Measurements from ENCODE around the gene PAK5. TPM values are rescaled to one million over a fixed set of nuclear protein-coding genes. Genes with fewer than 3 reads are reported as not detected.

The PAK5 gene
- total and polyA plus RNA-seq, 2 of the 13 experiments (the other 11 are each of a cell fraction or from before 2014, with no cell fraction given) = not detected

DNA sequence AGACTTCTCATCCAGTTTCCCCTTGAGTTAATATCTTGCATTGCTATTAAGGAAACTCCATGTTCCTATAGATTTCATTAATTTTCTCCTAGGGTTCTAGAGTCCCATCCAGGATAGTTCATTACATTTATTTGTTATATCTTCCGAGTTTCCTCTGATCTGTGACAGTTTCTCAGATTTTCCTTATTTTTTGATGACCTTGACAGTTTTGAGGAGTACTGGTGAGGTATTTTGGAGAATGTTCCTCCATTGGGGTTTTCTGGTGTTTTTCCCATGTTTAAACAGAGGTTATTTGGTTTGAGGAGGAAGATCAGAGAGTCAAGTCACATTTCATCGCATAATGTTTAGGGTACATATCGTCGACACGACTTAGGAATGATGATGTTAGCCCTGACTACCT is 256.7 kb downstream of the PAK5 start:
- ChIA-PET CTCF (ENCODE audit: low intra/inter-chr PET ratio, low total read pairs) (no interaction called here), POLR2A (no interaction called here)
- no peak for FAIRE-seq
- Histone ChIP-seq H3K4me2 (ENCODE audit: low read depth, low read length) (no peak overlapping the region), H3K9ac (ENCODE audit: insufficient read depth, low read depth, low read length) (no peak overlapping the region), H2AFZ (ENCODE audit: low read length) (no peak overlapping the region), H3K9me3 (ENCODE audit: low read length) (no peaks in the 10 kb centered on the region), H3K4me3 (replicated peaks in 1 of 3; ENCODE audit: insufficient read depth in 1 of 3, low read depth in 2 of 3, low read length in 3 of 3) (no peak overlapping the region), H3K4me1 (ENCODE audit: insufficient read depth, low read length) (no peaks in the 10 kb centered on the region), H3K36me3 (replicated peaks in 1 of 2; ENCODE audit: control insufficient read depth in 1 of 2, insufficient read depth in 2 of 2, low read length in 2 of 2) (no peaks in the 10 kb centered on the region), H4K20me1 (ENCODE audit: insufficient read depth, low read length) (no peaks in the 10 kb centered on the region), H3K27me3 (ENCODE audit: control insufficient read depth in 1 of 2, insufficient read depth in 2 of 2, low read length in 2 of 2) (no peaks in the 10 kb centered on the region), H3K27ac (ENCODE audit: extremely low read length, insufficient read depth, low read length) (no peak overlapping the region), H3K79me2 (ENCODE audit: insufficient read depth, low read length) (no peaks in the 10 kb centered on the region)
- TF ChIP-seq POLR2A (IDR thresholded peaks at IDR 0.05; ENCODE audit: insufficient read depth in 1 of 2, low read depth in 2 of 2, low read length in 2 of 2) (no peak), ZNF891 (CRISPR knock-in tag; IDR thresholded peaks at IDR 0.05) (no peak), ZNF589 (CRISPR knock-in tag; conservative IDR thresholded peaks at IDR 0.05) (no peak), MAFF (IDR thresholded peaks at IDR 0.05; ENCODE audit: low read depth, low read length) (peak; percentile 94), MAFK (conservative IDR thresholded peaks at IDR 0.05 in 1 of 2, IDR thresholded peaks at IDR 0.05 in 1 of 2; ENCODE audit: low read length in 2 of 2) (peak; percentile 94 to 95)
- in situ Hi-C loops (cut with HindIII; ENCODE audit: extremely low pct_ligation_motif_present, low pct_unique_long_range_greater_than_20kb) = no loop called here
- no peak for ATAC-seq
- no TSS peak for BruUV-seq (replicated peaks)
- intact Hi-C loops (cut with micrococcal nuclease; ENCODE audit: unreplicated experiment) = no loop called here
- 25% methylated on average over 5 of the region's 5 CpGs for WGBS (ENCODE audit: low lambda C conversion rate)
- DNase-seq (ENCODE audit: low spot score) = no peak

DNA sequence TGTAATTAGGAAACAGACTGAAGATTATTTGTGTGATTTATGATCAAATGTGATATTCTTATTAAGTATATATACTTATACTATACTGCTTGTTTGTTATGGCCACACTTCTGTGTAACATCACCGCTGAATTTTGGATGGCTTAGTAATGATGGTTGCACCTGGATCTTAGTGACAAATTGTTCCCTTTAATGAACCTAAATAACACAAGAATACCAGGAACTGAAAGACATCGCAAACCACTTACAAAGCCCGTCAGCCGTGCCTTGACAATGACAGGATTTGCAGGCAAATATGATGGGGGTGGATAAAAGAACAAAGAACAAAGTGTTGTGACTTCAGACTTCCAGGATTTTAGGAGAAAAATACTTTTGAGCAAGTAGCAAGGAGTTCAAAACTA is 257.4 kb downstream of the PAK5 start:
- TF ChIP-seq, protein P1, sequence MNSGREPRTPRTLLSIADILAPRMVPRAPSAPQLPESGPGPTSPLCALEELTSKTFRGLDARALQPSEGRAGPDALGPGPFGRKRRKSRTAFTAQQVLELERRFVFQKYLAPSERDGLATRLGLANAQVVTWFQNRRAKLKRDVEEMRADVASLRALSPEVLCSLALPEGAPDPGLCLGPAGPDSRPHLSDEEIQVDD (CRISPR knock-in tag; IDR thresholded peaks at IDR 0.05; ENCODE audit: borderline replicate concordance) = no peak
- TF ChIP-seq MLLT10 (CRISPR knock-in tag; IDR thresholded peaks at IDR 0.05) (no peak), RARA (CRISPR knock-in tag; IDR thresholded peaks at IDR 0.05) (no peak), NFE2 (CRISPR knock-in tag; IDR thresholded peaks at IDR 0.05) (no peak), JUND (CRISPR knock-in tag; IDR thresholded peaks at IDR 0.05) (no peak), MAZ (IDR thresholded peaks at IDR 0.05; ENCODE audit: borderline replicate concordance, low read depth, low read length) (no peak), MAZ (CRISPR knock-in tag; IDR thresholded peaks at IDR 0.05; ENCODE audit: low read depth) (no peak), LCORL (IDR thresholded peaks at IDR 0.05) (no peak), LCORL (CRISPR knock-in tag; IDR thresholded peaks at IDR 0.05) (no peak)
- TF ChIP-seq, protein P2, sequence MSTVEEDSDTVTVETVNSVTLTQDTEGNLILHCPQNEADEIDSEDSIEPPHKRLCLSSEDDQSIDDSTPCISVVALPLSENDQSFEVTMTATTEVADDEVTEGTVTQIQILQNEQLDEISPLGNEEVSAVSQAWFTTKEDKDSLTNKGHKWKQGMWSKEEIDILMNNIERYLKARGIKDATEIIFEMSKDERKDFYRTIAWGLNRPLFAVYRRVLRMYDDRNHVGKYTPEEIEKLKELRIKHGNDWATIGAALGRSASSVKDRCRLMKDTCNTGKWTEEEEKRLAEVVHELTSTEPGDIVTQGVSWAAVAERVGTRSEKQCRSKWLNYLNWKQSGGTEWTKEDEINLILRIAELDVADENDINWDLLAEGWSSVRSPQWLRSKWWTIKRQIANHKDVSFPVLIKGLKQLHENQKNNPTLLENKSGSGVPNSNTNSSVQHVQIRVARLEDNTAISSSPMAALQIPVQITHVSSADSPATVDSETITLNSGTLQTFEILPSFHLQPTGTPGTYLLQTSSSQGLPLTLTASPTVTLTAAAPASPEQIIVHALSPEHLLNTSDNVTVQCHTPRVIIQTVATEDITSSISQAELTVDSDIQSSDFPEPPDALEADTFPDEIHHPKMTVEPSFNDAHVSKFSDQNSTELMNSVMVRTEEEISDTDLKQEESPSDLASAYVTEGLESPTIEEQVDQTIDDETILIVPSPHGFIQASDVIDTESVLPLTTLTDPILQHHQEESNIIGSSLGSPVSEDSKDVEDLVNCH (CRISPR knock-in tag; IDR thresholded peaks at IDR 0.05) = no peak
- TF ChIP-seq, protein P3, sequence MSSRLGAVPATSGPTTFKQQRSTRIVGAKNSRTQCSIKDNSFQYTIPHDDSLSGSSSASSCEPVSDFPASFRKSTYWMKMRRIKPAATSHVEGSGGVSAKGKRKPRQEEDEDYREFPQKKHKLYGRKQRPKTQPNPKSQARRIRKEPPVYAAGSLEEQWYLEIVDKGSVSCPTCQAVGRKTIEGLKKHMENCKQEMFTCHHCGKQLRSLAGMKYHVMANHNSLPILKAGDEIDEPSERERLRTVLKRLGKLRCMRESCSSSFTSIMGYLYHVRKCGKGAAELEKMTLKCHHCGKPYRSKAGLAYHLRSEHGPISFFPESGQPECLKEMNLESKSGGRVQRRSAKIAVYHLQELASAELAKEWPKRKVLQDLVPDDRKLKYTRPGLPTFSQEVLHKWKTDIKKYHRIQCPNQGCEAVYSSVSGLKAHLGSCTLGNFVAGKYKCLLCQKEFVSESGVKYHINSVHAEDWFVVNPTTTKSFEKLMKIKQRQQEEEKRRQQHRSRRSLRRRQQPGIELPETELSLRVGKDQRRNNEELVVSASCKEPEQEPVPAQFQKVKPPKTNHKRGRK (CRISPR knock-in tag; IDR thresholded peaks at IDR 0.05) = no peak
- no peaks in the 10 kb centered on the region for H3K9me3 ChIP-seq (ENCODE audit: low read length)
- no peak for DNase-seq (ENCODE audit: low spot score)
- no peak overlapping the region for H3K9ac ChIP-seq (ENCODE audit: insufficient read depth, low read depth, low read length)
- H3K4me2 ChIP-seq (ENCODE audit: low read depth, low read length) = no peak overlapping the region
- no peaks in the 10 kb centered on the region for H3K79me2 ChIP-seq (ENCODE audit: insufficient read depth, low read length)
- H2AFZ ChIP-seq (ENCODE audit: low read length) = no peak overlapping the region
- H3K27ac ChIP-seq (ENCODE audit: extremely low read length, insufficient read depth, low read length) = no peak overlapping the region
- in situ Hi-C loops (cut with HindIII; ENCODE audit: extremely low pct_ligation_motif_present, low pct_unique_long_range_greater_than_20kb) (no loop called here), intact Hi-C loops (cut with micrococcal nuclease; ENCODE audit: unreplicated experiment) (no loop called here)
- WGBS (ENCODE audit: low lambda C conversion rate) = 36% methylated on average over 4 of the region's 4 CpGs
- H3K4me1 ChIP-seq (ENCODE audit: insufficient read depth, low read length) = no peaks in the 10 kb centered on the region
- ChIA-PET POLR2A (no interaction called here), CTCF (ENCODE audit: low intra/inter-chr PET ratio, low total read pairs) (no interaction called here)
- H3K27me3 ChIP-seq (ENCODE audit: control insufficient read depth in 1 of 2, insufficient read depth in 2 of 2, low read length in 2 of 2) = no peaks in the 10 kb centered on the region
- no TSS peak for BruUV-seq (replicated peaks)
- no peak for ATAC-seq
- H4K20me1 ChIP-seq (ENCODE audit: insufficient read depth, low read length) = no peaks in the 10 kb centered on the region
- no peak overlapping the region for H3K4me3 ChIP-seq (replicated peaks in 1 of 3; ENCODE audit: insufficient read depth in 1 of 3, low read depth in 2 of 3, low read length in 3 of 3)
- FAIRE-seq = no peak
- no peaks in the 10 kb centered on the region for H3K36me3 ChIP-seq (replicated peaks in 1 of 2; ENCODE audit: control insufficient read depth in 1 of 2, insufficient read depth in 2 of 2, low read length in 2 of 2)
